ENCODE data around the gene ALOXE3. TPM values are rescaled to one million over a fixed set of nuclear protein-coding genes. Genes with fewer than 3 reads are reported as not detected.

Gene ALOXE3
- total RNA-seq, 1 experiment from 2014 or later: 0.13 TPM

DNA sequence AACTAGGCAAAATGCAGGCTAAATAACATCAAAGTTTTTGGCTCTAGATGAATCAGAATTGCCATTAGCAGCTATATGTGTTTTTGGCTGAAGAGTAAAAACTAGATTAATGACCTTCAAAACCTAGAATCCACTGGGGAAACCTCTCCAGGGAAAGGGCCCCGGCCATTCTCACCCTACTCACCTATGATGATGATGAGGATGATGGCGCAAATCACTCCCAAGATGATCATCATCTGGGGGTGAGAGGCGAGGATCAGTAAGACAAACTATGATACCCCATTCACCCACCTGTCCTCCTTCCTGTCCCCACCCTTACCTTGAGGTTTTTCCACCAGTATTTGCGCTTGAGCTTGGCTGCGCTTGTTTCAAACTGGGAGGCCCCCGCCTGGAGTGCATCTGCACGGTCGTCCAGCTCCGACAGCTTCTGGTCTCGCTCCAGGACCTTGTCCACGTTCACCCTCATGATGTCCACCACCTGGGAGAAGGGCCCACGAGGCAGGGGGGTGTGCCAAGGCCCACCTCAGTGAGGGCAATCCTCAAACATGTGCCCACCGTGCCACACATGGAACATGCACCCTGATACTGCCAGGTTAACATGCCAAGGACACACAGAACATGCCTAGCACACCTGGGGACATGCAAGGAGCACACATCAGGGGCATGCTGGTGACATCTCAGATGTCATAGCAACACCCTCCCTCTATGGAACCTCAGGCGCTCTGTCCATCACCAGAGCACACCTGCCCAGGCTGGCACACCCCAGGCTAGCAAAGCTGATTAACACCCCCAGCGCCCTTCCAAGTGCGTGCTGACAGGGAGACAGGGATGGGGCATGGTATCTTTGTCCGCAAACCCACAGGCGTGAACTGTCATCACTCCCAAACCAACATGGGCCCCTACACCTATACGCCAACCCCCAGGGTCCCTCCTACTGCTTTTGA lies 43.2 kb upstream of the ALOXE3 start:
- Histone ChIP-seq H3K9ac (ENCODE audit: extremely low read depth, insufficient read length, low read length) (peak overlapping the region; percentile 63), H3K4me2 (ENCODE audit: insufficient read depth, insufficient read length, low read length) (peak overlapping the region; percentile 58), H2BK15ac (ENCODE audit: low read depth, low read length) (no peak overlapping the region), H2AK5ac (ENCODE audit: insufficient read length, low read length) (no peak overlapping the region), H3K79me1 (ENCODE audit: insufficient read depth, low read depth, low read length, poor library complexity, severe bottlenecking) (no peaks in the 10 kb centered on the region), H2BK5ac (ENCODE audit: insufficient read length, low read length) (no peak overlapping the region), H3K27me3 (ENCODE audit: insufficient read depth, low read length) (no peaks in the 10 kb centered on the region), H3T11ph (ENCODE audit: low read length) (no peak overlapping the region), H3K18ac (ENCODE audit: insufficient read length, low read depth, low read length) (no peak overlapping the region), H3K79me2 (ENCODE audit: insufficient read depth, low read length) (no peaks in the 10 kb centered on the region), H2AFZ (ENCODE audit: low read length) (no peak overlapping the region), H3K9me3 (ENCODE audit: control insufficient read depth, low read depth, low read length) (no peaks in the 10 kb centered on the region), H3K4ac (ENCODE audit: low read depth, low read length) (no peak overlapping the region), H4K20me1 (ENCODE audit: control insufficient read depth, insufficient read depth, insufficient read length) (no peaks in the 10 kb centered on the region), H4K91ac (ENCODE audit: insufficient read length, low read depth, low read length) (no peak overlapping the region), H2BK120ac (ENCODE audit: low read depth, low read length, poor library complexity, severe bottlenecking) (no peak overlapping the region), H3K27ac (ENCODE audit: insufficient read length, low read depth, low read length) (no peak overlapping the region), H2BK12ac (ENCODE audit: insufficient read length, low read depth, low read length) (no peak overlapping the region), H3K14ac (ENCODE audit: insufficient read depth, low read length) (no peak overlapping the region; the same call in 1 of the 2 replicates), H3K23me2 (ENCODE audit: insufficient read length, low read depth, low read length, poor library complexity, severe bottlenecking) (peaks cover 17% of the 10 kb centered on the region), H4K5ac (ENCODE audit: insufficient read length, low read depth, low read length) (no peak overlapping the region), H4K8ac (replicated peaks; ENCODE audit: insufficient read length, low read depth, low read length) (no peak overlapping the region), H2BK20ac (ENCODE audit: low read depth, low read length, poor library complexity, severe bottlenecking) (no peak overlapping the region), H3K56ac (ENCODE audit: insufficient read length, low read depth, low read length) (no peak overlapping the region), H3K23ac (ENCODE audit: insufficient read length, low read depth, low read length) (no peak overlapping the region), H3K4me1 (ENCODE audit: insufficient read depth, low read length) (peaks cover 3% of the 10 kb centered on the region; the same call in 1 of the 2 replicates)
- TF ChIP-seq, protein P1, sequence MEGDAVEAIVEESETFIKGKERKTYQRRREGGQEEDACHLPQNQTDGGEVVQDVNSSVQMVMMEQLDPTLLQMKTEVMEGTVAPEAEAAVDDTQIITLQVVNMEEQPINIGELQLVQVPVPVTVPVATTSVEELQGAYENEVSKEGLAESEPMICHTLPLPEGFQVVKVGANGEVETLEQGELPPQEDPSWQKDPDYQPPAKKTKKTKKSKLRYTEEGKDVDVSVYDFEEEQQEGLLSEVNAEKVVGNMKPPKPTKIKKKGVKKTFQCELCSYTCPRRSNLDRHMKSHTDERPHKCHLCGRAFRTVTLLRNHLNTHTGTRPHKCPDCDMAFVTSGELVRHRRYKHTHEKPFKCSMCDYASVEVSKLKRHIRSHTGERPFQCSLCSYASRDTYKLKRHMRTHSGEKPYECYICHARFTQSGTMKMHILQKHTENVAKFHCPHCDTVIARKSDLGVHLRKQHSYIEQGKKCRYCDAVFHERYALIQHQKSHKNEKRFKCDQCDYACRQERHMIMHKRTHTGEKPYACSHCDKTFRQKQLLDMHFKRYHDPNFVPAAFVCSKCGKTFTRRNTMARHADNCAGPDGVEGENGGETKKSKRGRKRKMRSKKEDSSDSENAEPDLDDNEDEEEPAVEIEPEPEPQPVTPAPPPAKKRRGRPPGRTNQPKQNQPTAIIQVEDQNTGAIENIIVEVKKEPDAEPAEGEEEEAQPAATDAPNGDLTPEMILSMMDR (conservative IDR thresholded peaks at IDR 0.05): no peak
- DNase-seq: peak; percentile 35
- Mint-ChIP-seq H3K27ac (peak overlapping the region in 1 of 3 experiments; percentile 66; a peak in 4 of 7 replicates), H3K36me3 (ENCODE audit: insufficient read depth in 1 of 3, low read depth in 3 of 3) (peaks cover 10 to 26% (median 22%) of the 10 kb centered on the region in 3 experiments), H3K9me3 (no peaks in the 10 kb centered on the region), H3K27me3 (ENCODE audit: low read depth) (no peaks in the 10 kb centered on the region), H3K4me1 (peaks cover 36 to 39% of the 10 kb centered on the region in 2 experiments), H3K4me3 (peak overlapping the region; percentile 81 to 86)
- WGBS (ENCODE audit: extremely low coverage, insufficient read length, low lambda C conversion rate): no CpG with 5 or more reads among the region's 19 CpGs

Data from H9 (cell line).